H1 (cell line): Measurements from ENCODE around the gene KCNJ9. TPM values are rescaled to one million over a fixed set of nuclear protein-coding genes. Genes with fewer than 3 reads are reported as not detected.

Experiments used
- CTCF ChIA-PET: fragments of 300-600 bp; sonication (Branson Sonifier 250); formaldehyde crosslinking; loops from one replicate; lab custom pipeline; 2021; ENCODE audit not compliant: partially characterized antibody; lab: Charles Lee
- POLR2A ChIA-PET: fragments of 300-600 bp; sonication (Branson Sonifier 250); formaldehyde crosslinking; loops from one replicate; lab custom pipeline; 2021; ENCODE audit warnings: inconsistent platforms; ENCODE audit not compliant: partially characterized antibody; lab: Charles Lee
- DNase-seq, 2 experiments: peaks; one replicate each; pipeline versions ENCODE4 v3.0.0 to v3.0.0-alpha.2; 2010 to 2022; ENCODE audit warnings: low spot score in 2 of 2, low read depth in 1 of 2, mixed read lengths in 1 of 2
- FAIRE-seq: peaks from 2 replicates; lab custom pipeline; 2011; peaks lifted over from hg19 to GRCh38; lab: Jason Lieb, UNC
- H2AFZ ChIP-seq: 2 replicates; pipeline ENCODE4 v1.8.1; 2012; ENCODE audit warnings: low read length, inconsistent platforms
- H2AK5ac ChIP-seq: 2 replicates; pipeline ENCODE4 v1.6.1; 2013; ENCODE audit warnings: low read depth, low read length
- H2BK120ac ChIP-seq: replicated peaks from 2 replicates; pipeline ENCODE3; 2013; ENCODE audit warnings: low read depth, low read length, inconsistent platforms
- H2BK12ac ChIP-seq: 2 replicates; pipeline ENCODE4 v1.6.1; 2013; ENCODE audit warnings: low read depth, low read length
- H2BK15ac ChIP-seq: 2 replicates; pipeline ENCODE4 v1.6.1; 2013; ENCODE audit warnings: low read length
- H2BK20ac ChIP-seq: 2 replicates; pipeline ENCODE4 v1.6.1; 2013; ENCODE audit warnings: low read length
- H2BK5ac ChIP-seq: 2 replicates; pipeline ENCODE4 v1.6.1; 2013; ENCODE audit warnings: low read depth, low read length
- H3K14ac ChIP-seq: 2 replicates; pipeline ENCODE4 v1.6.1; 2013; ENCODE audit warnings: inconsistent platforms; ENCODE audit not compliant: insufficient read length
- H3K18ac ChIP-seq: 2 replicates; pipeline ENCODE4 v1.6.1; 2013; ENCODE audit warnings: low read length; ENCODE audit errors: extremely low read depth
- H3K23ac ChIP-seq: 2 replicates; pipeline ENCODE4 v1.6.1; 2013; ENCODE audit warnings: inconsistent platforms; ENCODE audit not compliant: insufficient read length
- H3K23me2 ChIP-seq: 2 replicates; pipeline ENCODE4 v1.6.1; 2013; ENCODE audit warnings: low read depth, low read length
- H3K27ac ChIP-seq: 2 replicates; pipeline ENCODE4 v1.6.1; 2011; ENCODE audit warnings: low read depth, low read length, inconsistent platforms
- H3K27me3 ChIP-seq, 4 experiments: replicated peaks in 1 of 4; 1 replicate in 1 of 4; 2 replicates in 3 of 4; pipeline versions ENCODE4 v1.6.1 to v1.8.1; 2011 to 2013; ENCODE audit warnings: low read length in 3 of 4, mild to moderate bottlenecking in 3 of 4, inconsistent platforms in 2 of 4, mixed read lengths in 2 of 4, moderate library complexity in 1 of 4; ENCODE audit not compliant: control insufficient read depth in 3 of 4, insufficient read depth in 3 of 4; ENCODE audit errors: extremely low read depth in 1 of 4
- H3K36me3 ChIP-seq, 4 experiments: 2 replicates each; pipeline versions ENCODE4 v1.6.1 to v1.8.1; 2011 to 2013; ENCODE audit warnings: mild to moderate bottlenecking in 4 of 4, low read length in 3 of 4, moderate library complexity in 2 of 4, control low read depth in 1 of 4, inconsistent platforms in 1 of 4; ENCODE audit not compliant: insufficient read depth in 4 of 4, control insufficient read depth in 2 of 4
- H3K4ac ChIP-seq: replicated peaks from 2 replicates; pipeline ENCODE3; 2013; ENCODE audit warnings: low read length, low read depth, mixed read lengths, inconsistent platforms; ENCODE audit not compliant: insufficient read length
- H3K4me1 ChIP-seq, 4 experiments: replicated peaks in 1 of 4; 1 replicate in 1 of 4; 2 replicates in 3 of 4; pipeline versions ENCODE4 v1.6.1 to v1.8.1; 2011 to 2013; ENCODE audit warnings: low read length in 3 of 4, inconsistent platforms in 2 of 4, mixed read lengths in 1 of 4; ENCODE audit not compliant: insufficient read depth in 4 of 4, control insufficient read depth in 3 of 4
- H3K4me2 ChIP-seq, 2 experiments: 2 replicates each; pipeline versions ENCODE4 v1.6.1 to v1.8.1; 2011 to 2013; ENCODE audit warnings: low read depth in 2 of 2, low read length in 2 of 2, control low read depth in 1 of 2, inconsistent platforms in 1 of 2, mild to moderate bottlenecking in 1 of 2; ENCODE audit not compliant: insufficient read depth in 1 of 2
- H3K4me3 ChIP-seq, 4 experiments: fragments of 200-600, 300-600 bp in 1 of 4; sonication (generic), shearing (Covaris generic), sonication (Bioruptor Twin) in 1 of 4; 2 replicates each; pipeline versions ENCODE4 v1.5.1 to v1.8.1; 2011 to 2016; ENCODE audit warnings: low read length in 4 of 4, low read depth in 3 of 4, control low read depth in 2 of 4, inconsistent platforms in 2 of 4, mild to moderate bottlenecking in 2 of 4, mixed read lengths in 1 of 4, moderate library complexity in 1 of 4; ENCODE audit not compliant: insufficient read depth in 2 of 4; ENCODE audit errors: extremely low read depth in 1 of 4
- H3K56ac ChIP-seq: replicated peaks from 2 replicates; pipeline ENCODE3; 2013; ENCODE audit warnings: low read depth, mild to moderate bottlenecking, mixed read lengths, low read length, inconsistent platforms; ENCODE audit not compliant: insufficient read length
- H3K79me1 ChIP-seq: 2 replicates; pipeline ENCODE4 v1.6.1; 2013; ENCODE audit warnings: low read depth, low read length, control low read depth
- H3K79me2 ChIP-seq, 2 experiments: 2 replicates each; pipeline versions ENCODE4 v1.6.1 to v1.8.1; 2012 to 2013; ENCODE audit warnings: low read length in 2 of 2, mild to moderate bottlenecking in 2 of 2, inconsistent platforms in 1 of 2; ENCODE audit not compliant: insufficient read depth in 2 of 2, control insufficient read depth in 1 of 2
- H3K9ac ChIP-seq, 4 experiments: replicated peaks in 1 of 4; 1 replicate in 1 of 4; 2 replicates in 3 of 4; pipeline versions ENCODE4 v1.6.1 to v1.8.1; 2011 to 2013; ENCODE audit warnings: low read depth in 3 of 4, low read length in 3 of 4, control low read depth in 2 of 4, mild to moderate bottlenecking in 2 of 4, moderate library complexity in 2 of 4, inconsistent platforms in 1 of 4; ENCODE audit errors: extremely low read depth in 1 of 4
- H3K9me3 ChIP-seq, 2 experiments: 2 replicates each; pipeline versions ENCODE4 v1.6.1 to v1.8.1; 2012 to 2013; ENCODE audit warnings: mild to moderate bottlenecking in 2 of 2, moderate library complexity in 2 of 2, control low read depth in 1 of 2, inconsistent platforms in 1 of 2, low read depth in 1 of 2, low read length in 1 of 2, mixed read lengths in 1 of 2; ENCODE audit not compliant: insufficient read depth in 2 of 2
- H4K20me1 ChIP-seq, 2 experiments: replicated peaks in 1 of 2; 2 replicates each; pipeline versions ENCODE3 to v1.8.1; 2011 to 2013; ENCODE audit warnings: inconsistent platforms in 2 of 2, low read length in 2 of 2, mild to moderate bottlenecking in 1 of 2; ENCODE audit not compliant: insufficient read depth in 2 of 2, control insufficient read depth in 1 of 2
- H4K5ac ChIP-seq: 2 replicates; pipeline ENCODE4 v1.6.1; 2013; ENCODE audit warnings: low read length, low read depth, mixed read lengths, inconsistent platforms; ENCODE audit not compliant: insufficient read length
- H4K8ac ChIP-seq: 2 replicates; pipeline ENCODE4 v1.8.0; 2013; ENCODE audit warnings: mild to moderate bottlenecking, moderate library complexity, low read length, inconsistent platforms; ENCODE audit not compliant: insufficient read depth; ENCODE audit errors: extremely low read depth
- H4K91ac ChIP-seq: replicated peaks from 2 replicates; pipeline ENCODE3; 2013; ENCODE audit warnings: low read length, mixed read lengths, inconsistent platforms; ENCODE audit not compliant: insufficient read length
- CTBP2 ChIP-seq: IDR thresholded peaks from 2 replicates; pipeline ENCODE4 v1.7.0; 2011; ENCODE audit warnings: borderline replicate concordance, mild to moderate bottlenecking, moderate library complexity, mixed read lengths, low read length; ENCODE audit not compliant: insufficient read depth, insufficient read length
- EGR1 ChIP-seq: IDR thresholded peaks from 2 replicates; pipeline ENCODE4 v1.6.1; 2011; ENCODE audit warnings: low read depth, low read length, borderline replicate concordance
- GTF2F1 ChIP-seq: IDR thresholded peaks from 2 replicates; pipeline ENCODE4 v1.6.1; 2012; ENCODE audit warnings: low read depth, low read length, improper control_type of control experiment, borderline replicate concordance
- MAX ChIP-seq: IDR thresholded peaks from 2 replicates; pipeline ENCODE4 v1.6.1; 2012; ENCODE audit warnings: inconsistent platforms
- RBBP5 ChIP-seq: IDR thresholded peaks from 2 replicates; pipeline ENCODE4 v1.7.1; 2012; ENCODE audit warnings: low read depth, mild to moderate bottlenecking, inconsistent platforms, low read length, moderate library complexity, borderline replicate concordance
- RXRA ChIP-seq: IDR thresholded peaks from 2 replicates; pipeline ENCODE4 v1.6.1; 2011; ENCODE audit warnings: low read depth, mild to moderate bottlenecking, low read length, moderate library complexity; ENCODE audit not compliant: insufficient read depth
- SRF ChIP-seq: IDR thresholded peaks from 2 replicates; pipeline ENCODE4 v1.6.1; 2011; ENCODE audit warnings: mild to moderate bottlenecking, low read depth, low read length, moderate library complexity
- TAF1 ChIP-seq: IDR thresholded peaks from 2 replicates; pipeline ENCODE4 v1.6.1; 2011; ENCODE audit warnings: mild to moderate bottlenecking, low read depth, low read length
- TBP ChIP-seq: IDR thresholded peaks from 2 replicates; pipeline ENCODE4 v1.6.1; 2011; ENCODE audit warnings: low read depth, low read length, improper control_type of control experiment
- WGBS, 2 experiments: shearing (Covaris generic) in 1 of 2; methylation state at CpG; one replicate each; pipeline versions ENCODE4 v1.1.6 to v1.1.7; 2013 to 2015; ENCODE audit warnings: low lambda C conversion rate in 2 of 2, mixed read lengths in 2 of 2, inconsistent platforms in 1 of 2, low coverage in 1 of 2, missing lambda C conversion rate in 1 of 2; ENCODE audit not compliant: insufficient replicate concordance in 2 of 2, insufficient coverage in 1 of 2, insufficient read length in 1 of 2; ENCODE audit errors: extremely low coverage in 1 of 2, missing lambda C conversion rate in 1 of 2; 5-methylcytosine and 5-hydroxymethylcytosine counted together
- polyA plus RNA-seq, 7 experiments: library from polyadenylated mRNA; depleted of rRNA in 3 of 7; stranded (reverse) in 5 of 7; unstranded in 2 of 7; fragments of >200 nt in 5 of 7; fragments of 200-250 nt in 2 of 7; gene quantifications; 1 replicate in 5 of 7; 2 replicates in 1 of 7; 4 replicates in 1 of 7; pipeline versions ENCODE4 v1.2.1 to v1.2.3, GENCODE V29; 2011 to 2013; ENCODE audit warnings: missing spikeins in 2 of 7, mixed read lengths in 2 of 7
- total RNA-seq: library from RNA; stranded (reverse); fragmentation: NEBNext Ultra II Directional; extraction: Animal tissue kit (Norgen Biotek cat#: 25700); gene quantifications from 2 replicates; pipeline ENCODE4 v1.2.1, GENCODE V29; 2021
- TF ChIP-seq, protein P1 (sequence below): IDR thresholded peaks from 2 replicates; pipeline ENCODE4 v1.6.1; 2012; ENCODE audit warnings: inconsistent platforms

Gene KCNJ9
- total and polyA plus RNA-seq, 2 of the 8 experiments (the other 6 are each of a cell fraction or from before 2014, with no cell fraction given), result 0.02 to 0.13 TPM

- peak within 1 kb of the TSS; percentile 86 for H2AFZ ChIP-seq
- no peaks in the 10 kb centered on the region for H3K9me3 ChIP-seq
- H3K4me1 ChIP-seq, result peaks cover 0 to 12% (median 7%) of the 10 kb centered on the region in 4 experiments; a peak in 5 of 7 replicates
- no peaks in the 10 kb centered on the region for H3K79me1 ChIP-seq
- CTCF ChIA-PET, result interaction anchor here (46.4 to 50.1 kb wide), 2 partner anchors 5 to 12 kb away, joined by 1874 read pairs; partner anchors contain the start of genes IGSF8, KCNJ10 and KCNJ9
- no peak within 1 kb of the TSS for H3K23ac ChIP-seq
- H4K20me1 ChIP-seq, result no peaks in the 10 kb centered on the region
- POLR2A ChIA-PET, result interaction anchor here (0.6 to 2.0 kb wide), 7 partner anchors 9 to 28 kb away, joined by 3 to 6 read pairs (median 4); partner anchors contain the start of gene KCNJ9
- no peak within 1 kb of the TSS for H3K27ac ChIP-seq
- no peak within 1 kb of the TSS for H3K56ac ChIP-seq
- WGBS, 2 experiments, result 22% methylated on average over 22 of the region's 32 CpGs; no CpG with 5 or more reads in 1 of the 2 experiments
- H2BK12ac ChIP-seq, result no peak within 1 kb of the TSS
- H3K27me3 ChIP-seq, result peaks cover 0 to 14% (median 11%) of the 10 kb centered on the region in 4 experiments; a peak in 6 of 7 replicates
- H3K79me2 ChIP-seq, result no peaks in the 10 kb centered on the region
- H3K4me3 ChIP-seq, result peak within 1 kb of the TSS; percentile 70 to 78 (median 70)
- peaks cover 8% of the 10 kb centered on the region for H3K23me2 ChIP-seq
- H2AK5ac ChIP-seq, result no peak within 1 kb of the TSS
- peak within 1 kb of the TSS; percentile 90 to 93 for H3K4me2 ChIP-seq
- H3K9ac ChIP-seq, result no peak within 1 kb of the TSS; a peak in 1 of 7 replicates
- no peak within 1 kb of the TSS for H2BK15ac ChIP-seq
- H4K8ac ChIP-seq, result peak within 1 kb of the TSS; percentile 71
- DNase-seq (peak in 1 of 2 experiments; percentile 80), FAIRE-seq (no peak)
- no peak within 1 kb of the TSS for H4K5ac ChIP-seq
- H3K36me3 ChIP-seq, result no peaks in the 10 kb centered on the region
- H3K4ac ChIP-seq, result no peak within 1 kb of the TSS
- no peak within 1 kb of the TSS for H4K91ac ChIP-seq
- no peak within 1 kb of the TSS for H2BK20ac ChIP-seq
- no peak within 1 kb of the TSS for H2BK120ac ChIP-seq
- no peak within 1 kb of the TSS for H3K14ac ChIP-seq
- H2BK5ac ChIP-seq, result no peak within 1 kb of the TSS
- no peak within 1 kb of the TSS; the same call in 1 of the 2 replicates for H3K18ac ChIP-seq
- no peak for TF ChIP-seq CTBP2
- TF ChIP-seq RBBP5, result no peak; the same call in 1 of the 2 replicates
- no peak for TF ChIP-seq TAF1
- no peak for TF ChIP-seq MAX
- no peak for TF ChIP-seq RXRA
- TF ChIP-seq, protein P1, sequence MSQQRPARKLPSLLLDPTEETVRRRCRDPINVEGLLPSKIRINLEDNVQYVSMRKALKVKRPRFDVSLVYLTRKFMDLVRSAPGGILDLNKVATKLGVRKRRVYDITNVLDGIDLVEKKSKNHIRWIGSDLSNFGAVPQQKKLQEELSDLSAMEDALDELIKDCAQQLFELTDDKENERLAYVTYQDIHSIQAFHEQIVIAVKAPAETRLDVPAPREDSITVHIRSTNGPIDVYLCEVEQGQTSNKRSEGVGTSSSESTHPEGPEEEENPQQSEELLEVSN, result no peak
- TF ChIP-seq SRF, result no peak
- TF ChIP-seq GTF2F1, result no peak
- no peak for TF ChIP-seq TBP
- no peak for TF ChIP-seq EGR1
These were observed 11.7 kb upstream of the KCNJ9 start, which contains the start of gene KCNJ10 for GRCh38 chr1:160069460-160070231. KCNJ10 (minus strand) TSS chr1:160070160; CDS start chr1:160042532, 27,628 bp downstream.
